Esophagus squamous epithelium (tissue), 4 donors: ENCODE data around the gene SPIB.

Experiments used
- POLR2A ChIP-seq, 4 donors: fragments of 450-650 bp; IDR thresholded peaks; one replicate each; pipeline ENCODE4 v1.6.1; 2017; ENCODE audit warnings: antibody characterized with exemption in 4 of 4, mild to moderate bottlenecking in 4 of 4, moderate library complexity in 3 of 4
- TF ChIP-seq, protein P1 (sequence below), 6 experiments: fragments of 450-650 bp in 4 of 6; fragments of 200-600 bp in 2 of 6; sonication (generic) in 2 of 6; IDR thresholded peaks; one replicate each; pipeline ENCODE4 v1.5.1; 2016 to 2019; ENCODE audit warnings: antibody characterized with exemption in 6 of 6, mild to moderate bottlenecking in 4 of 6, moderate library complexity in 4 of 6

DNA sequence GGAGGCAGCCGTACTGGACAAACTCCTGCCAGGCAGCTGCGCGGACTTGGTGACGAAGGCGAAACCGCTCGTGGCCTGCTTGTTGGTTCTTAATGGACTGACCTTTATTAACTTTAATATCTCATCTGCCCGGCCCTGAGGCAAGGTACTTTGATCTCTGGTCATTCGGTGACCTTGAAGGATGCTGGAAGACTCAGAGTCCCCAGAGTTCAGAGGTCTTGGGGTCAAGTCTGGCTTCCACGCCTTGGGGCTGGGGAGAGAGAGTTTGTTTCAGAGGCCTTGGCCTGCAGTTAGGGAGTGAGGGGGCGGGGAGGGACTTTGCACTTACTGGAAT is 47.9 kb downstream of the SPIB start:
- TF ChIP-seq, protein P1, sequence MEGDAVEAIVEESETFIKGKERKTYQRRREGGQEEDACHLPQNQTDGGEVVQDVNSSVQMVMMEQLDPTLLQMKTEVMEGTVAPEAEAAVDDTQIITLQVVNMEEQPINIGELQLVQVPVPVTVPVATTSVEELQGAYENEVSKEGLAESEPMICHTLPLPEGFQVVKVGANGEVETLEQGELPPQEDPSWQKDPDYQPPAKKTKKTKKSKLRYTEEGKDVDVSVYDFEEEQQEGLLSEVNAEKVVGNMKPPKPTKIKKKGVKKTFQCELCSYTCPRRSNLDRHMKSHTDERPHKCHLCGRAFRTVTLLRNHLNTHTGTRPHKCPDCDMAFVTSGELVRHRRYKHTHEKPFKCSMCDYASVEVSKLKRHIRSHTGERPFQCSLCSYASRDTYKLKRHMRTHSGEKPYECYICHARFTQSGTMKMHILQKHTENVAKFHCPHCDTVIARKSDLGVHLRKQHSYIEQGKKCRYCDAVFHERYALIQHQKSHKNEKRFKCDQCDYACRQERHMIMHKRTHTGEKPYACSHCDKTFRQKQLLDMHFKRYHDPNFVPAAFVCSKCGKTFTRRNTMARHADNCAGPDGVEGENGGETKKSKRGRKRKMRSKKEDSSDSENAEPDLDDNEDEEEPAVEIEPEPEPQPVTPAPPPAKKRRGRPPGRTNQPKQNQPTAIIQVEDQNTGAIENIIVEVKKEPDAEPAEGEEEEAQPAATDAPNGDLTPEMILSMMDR (IDR thresholded peaks at IDR 0.05) = no peak
- TF ChIP-seq POLR2A (IDR thresholded peaks at IDR 0.05) = no peak
